Endometrial microvascular endothelial cells (primary cell): ENCODE data around the gene FEN1. TPM values are rescaled to one million over a fixed set of nuclear protein-coding genes. Genes with fewer than 3 reads are reported as not detected.

Experiments
- in situ Hi-C: cut with HindIII; loops from 2 replicates; pipeline ENCODE4 v1.10.0; 2017; ENCODE audit warnings: low sequenced_read_pairs, low pct_unique_long_range_greater_than_20kb; ENCODE audit errors: inconsistent ontology term
- total RNA-seq: library from RNA; depleted of rRNA; stranded (reverse); fragments of >200 nt; gene quantifications from one replicate; pipeline ENCODE4 v1.2.3, GENCODE V29; 2015; ENCODE audit errors: inconsistent ontology term

Gene FEN1
- total RNA-seq, 1 donor from 2014 or later: 69.3 TPM

DNA sequence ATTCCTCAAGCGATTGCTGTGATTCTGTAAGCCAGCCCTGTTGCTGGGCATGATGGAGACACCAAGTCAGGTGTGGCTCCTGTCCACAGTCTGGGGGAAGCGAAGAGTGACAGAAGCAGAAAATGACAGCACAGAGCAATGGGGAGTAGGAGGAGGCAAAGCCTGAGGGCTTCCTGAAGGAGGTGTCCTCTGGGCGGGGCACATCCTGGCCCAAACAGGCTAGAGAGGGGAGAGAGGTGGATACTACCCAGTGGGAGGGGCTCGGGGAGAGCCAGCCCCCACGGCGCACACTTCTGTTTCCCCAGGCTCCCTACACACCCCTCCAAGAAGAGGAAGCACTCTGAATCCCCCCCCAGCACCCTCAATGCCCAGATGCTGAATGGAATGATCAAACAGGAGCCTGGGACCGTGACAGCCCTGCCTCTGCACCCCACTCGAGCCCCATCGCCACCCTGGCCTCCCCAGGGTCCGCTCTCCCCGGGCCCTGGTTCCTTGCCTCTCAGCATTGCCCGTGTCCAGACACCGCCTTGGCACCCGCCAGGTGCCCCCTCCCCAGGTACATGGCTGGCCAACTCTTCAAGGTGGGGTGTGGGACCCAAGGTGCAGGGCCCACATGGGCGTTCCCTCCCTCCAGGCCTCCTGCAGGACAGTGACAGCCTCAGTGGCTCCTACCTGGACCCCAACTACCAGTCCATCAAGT, 21.4 kb upstream of the FEN1 start:
- in situ Hi-C loops: no loop called here

DNA sequence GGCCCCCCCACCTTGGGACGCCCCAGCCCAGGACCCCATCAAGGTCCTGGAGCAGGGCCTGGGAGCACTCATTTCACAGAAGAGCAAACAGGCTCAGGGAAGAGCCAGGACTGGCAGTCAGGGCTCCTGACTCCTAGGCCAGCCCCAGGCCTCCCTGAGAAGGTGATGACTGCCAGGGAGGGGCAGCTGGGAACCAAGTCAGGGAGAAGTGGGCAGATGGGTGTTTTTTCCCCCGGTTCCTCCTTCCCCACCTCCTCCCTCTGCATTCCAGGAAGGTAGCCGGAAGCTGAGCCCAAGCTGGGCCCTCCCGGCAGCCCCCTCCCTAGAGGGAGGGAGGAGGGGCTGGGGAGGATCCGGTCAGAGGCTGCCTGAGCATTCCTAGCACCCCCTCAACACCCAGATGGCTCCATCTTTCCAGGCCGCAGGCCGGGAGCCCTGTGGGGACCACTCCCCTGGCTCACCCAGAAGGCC, 20.7 kb upstream of the FEN1 start:
- in situ Hi-C loops: no loop called here

DNA sequence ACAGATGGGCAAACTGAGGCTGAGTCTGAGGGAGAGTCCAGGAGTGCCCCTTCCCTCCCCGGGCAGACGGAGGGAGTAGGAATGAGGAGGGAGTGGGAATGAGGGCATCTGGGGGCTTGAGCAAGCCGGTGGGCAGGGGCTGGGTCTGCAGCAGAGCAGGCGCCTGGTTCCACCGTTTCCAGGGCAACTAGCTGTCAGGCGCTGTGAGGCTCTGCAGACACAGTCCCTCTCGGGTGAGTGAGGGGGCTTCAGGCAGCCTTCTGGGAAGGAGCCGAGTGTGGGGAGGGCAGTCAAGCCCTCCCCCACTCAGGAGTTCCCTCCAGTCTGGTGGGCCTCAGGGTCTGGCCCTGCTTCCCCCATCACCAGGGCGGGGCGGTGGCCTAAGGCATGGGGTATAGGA, 19.4 kb upstream of the FEN1 start:
- in situ Hi-C loops: no loop called here

DNA sequence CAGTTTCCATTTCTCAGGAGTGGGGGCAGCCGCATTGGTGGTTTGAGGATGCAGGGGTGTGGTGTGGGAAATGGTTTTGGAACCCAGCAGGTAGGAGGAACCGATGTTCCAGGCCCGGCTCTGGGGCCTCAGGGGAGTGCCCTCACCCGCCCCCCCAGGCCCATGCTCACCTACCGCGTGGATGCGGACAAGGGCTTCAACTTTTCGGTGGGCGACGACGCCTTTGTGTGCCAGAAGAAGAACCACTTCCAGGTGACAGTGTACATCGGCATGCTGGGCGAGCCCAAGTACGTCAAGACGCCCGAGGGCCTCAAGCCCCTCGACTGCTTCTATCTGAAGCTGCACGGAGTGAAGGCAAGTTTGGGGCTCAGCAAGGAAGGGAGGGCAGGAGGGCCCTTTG, 18.9 kb upstream of the FEN1 start:
- in situ Hi-C loops: no loop called here

DNA sequence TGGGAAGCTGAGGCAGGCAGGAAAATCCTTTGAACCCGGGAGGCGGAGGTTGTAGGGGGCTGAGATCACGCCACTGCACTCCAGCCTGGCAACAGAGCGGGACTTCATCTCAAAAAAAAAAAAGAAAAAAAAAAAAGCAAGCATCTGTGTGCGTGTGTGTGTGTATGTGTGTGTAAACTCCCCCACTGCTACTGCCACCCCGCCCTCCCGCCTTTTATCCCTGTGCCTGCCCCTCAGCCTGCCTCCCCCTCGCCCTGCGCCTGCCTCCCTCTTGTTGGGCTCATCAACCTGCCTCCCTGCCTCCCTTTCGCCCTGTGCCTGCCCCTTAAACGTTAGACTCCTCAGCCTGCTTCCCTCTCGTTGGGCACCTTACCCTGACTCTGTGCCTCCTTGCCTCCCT, 18.3 kb upstream of the FEN1 start:
- in situ Hi-C loops: no loop called here

DNA sequence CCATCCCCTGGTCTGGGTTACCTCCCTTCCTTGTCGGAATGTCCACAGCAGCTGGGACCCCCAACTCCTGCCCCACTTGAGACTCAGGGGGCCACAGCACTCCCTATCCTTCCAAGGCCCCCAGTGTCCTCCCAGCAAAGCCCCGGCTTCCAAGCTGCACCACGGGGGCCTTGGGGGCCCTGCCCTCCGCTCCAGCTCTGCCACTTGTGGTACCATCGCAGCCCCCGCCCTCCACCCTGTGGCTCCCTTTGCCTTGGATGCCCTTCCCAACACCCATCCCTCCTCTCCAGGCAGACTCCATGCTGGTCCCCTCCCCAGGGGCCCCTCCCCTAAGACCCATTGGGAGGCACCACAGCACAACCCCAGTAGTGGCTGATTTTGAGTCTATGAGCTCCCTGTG, 17.6 kb upstream of the FEN1 start:
- in situ Hi-C loops: loop anchor here (25.0 kb wide), 1 partner anchor 312 kb away; no protein-coding TSS in a partner anchor

DNA sequence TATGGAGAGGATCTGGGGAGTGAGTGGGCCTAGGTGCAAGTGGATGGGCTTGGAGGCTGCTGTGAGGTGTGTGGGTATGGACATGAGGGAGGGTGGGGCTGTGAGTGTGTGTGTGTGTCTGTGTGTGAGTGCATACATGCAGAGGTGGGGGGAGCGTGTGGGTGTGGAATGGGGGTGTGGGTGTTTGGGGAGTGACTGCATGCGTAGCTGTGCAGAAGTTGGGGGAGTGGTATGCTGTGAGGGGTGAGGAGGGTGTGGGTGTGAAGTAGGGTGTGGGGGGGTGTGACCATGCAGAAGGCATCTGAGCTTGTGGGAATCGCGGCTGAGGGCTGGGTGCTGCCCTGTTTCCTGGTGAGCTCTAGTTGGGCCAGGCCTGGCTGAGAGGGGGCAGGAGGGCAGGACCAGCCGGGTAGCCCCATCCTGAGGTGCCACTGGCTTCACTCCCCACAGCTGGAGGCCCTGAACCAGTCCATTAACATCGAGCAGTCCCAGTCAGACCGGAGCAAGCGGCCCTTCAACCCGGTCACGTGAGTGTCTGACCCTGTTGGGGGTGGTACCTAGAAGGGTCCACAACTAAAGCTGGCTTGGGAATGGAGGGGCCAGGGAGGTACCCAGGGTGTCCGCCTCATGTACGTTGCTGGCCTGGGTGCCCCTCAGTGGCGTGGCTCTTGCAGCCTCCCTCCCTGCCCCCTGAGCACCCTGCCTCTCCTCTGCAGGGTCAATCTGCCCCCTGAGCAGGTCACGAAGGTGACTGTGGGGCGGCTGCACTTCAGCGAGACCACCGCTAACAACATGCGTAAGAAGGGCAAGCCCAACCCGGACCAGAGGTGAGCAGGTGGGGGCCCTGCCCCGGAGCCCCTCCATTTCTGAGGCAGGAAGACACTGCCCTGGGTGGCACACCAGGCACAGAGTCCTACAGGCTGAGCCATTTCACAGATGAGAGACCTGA, 16.8 kb upstream of the FEN1 start:
- in situ Hi-C loops: loop anchor here (25.0 kb wide), 1 partner anchor 311 kb away; no protein-coding TSS in a partner anchor

DNA sequence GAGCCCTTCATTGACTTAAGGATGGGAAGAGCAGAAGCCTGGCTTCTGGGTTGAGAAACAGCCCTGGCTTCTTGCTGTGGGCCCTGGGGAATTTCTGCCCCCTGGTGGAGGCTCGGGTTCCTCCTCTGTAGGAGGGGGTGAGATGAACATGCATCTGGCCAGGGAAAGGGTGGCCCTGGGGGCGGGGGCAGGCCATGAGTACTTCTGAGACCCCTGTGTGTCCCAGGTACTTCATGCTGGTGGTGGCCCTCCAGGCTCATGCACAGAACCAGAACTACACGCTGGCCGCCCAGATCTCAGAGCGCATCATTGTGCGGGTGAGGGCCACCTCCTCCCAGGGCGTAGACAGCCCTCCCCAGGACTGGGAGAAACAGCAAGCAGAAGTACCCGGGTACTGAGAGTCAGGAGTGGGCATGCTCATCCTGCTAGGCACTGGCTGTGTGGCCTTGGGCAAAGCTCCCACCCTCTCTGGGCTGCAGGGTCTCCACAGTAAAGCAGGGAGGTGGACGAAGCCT, 16.1 kb upstream of the FEN1 start:
- in situ Hi-C loops: loop anchor here (25.0 kb wide), 1 partner anchor 311 kb away; no protein-coding TSS in a partner anchor

DNA sequence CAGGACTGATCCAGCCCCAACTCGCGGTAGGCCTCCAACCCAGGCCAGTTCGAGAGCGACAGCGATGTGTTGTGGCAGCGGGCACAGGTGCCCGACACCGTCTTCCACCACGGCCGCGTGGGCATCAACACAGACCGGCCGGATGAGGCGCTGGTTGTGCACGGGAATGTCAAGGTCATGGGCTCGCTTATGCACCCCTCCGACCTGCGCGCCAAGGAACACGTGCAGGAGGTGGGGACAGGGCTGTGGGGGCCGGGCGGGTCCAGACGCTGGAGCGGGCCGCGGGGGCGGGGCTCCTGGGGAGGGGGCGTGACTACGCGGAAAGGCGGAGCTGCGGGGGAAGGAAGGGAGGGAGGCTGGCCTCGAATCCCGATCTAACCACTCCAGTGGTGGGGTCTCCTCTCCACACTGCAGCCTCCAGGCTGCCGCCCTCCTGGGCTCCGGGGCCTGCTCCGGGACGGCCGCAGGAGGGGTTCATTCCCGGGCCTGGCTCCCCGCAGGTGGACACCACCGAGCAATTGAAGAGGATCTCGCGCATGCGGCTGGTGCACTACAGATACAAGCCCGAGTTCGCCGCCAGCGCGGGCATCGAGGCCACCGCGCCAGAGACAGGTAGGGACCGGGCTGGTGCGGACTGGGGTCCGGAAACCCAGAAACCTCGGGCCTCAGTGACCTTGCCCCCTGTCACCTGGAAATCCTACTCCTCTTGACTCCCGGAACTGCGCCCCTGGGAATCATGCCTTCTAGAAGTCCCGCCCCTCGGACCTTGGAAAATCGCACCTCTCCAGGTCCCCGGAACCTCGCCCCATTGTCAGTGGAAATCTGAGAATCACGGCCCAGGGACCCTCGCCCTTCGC, 15.2 kb upstream of the FEN1 start:
- in situ Hi-C loops: loop anchor here (25.0 kb wide), 1 partner anchor 310 kb away; no protein-coding TSS in a partner anchor

DNA sequence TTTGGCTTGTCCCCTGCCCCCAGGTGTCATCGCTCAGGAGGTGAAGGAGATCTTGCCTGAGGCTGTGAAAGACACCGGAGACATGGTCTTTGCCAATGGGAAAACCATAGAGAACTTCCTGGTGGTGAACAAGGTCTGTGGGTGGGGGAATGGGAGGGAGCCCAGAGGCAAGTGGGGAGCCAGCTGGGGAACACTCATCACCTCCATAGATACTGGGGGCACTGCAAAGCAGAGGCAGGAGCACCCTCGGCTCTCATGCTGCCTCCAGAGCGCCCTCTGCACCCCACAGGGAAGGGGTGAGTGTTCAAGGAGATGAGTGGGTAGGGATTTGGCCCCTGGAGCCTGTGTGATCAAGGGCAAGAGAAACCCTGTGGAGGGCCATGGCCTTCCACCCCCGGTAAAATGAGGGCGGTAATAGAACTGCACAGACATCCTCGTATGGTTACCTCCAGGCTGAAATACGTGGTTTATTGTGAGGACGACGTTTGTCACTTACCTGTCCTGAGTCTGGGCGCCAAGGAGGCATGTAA, 14.3 kb upstream of the FEN1 start:
- in situ Hi-C loops: loop anchor here (25.0 kb wide), 1 partner anchor 309 kb away; no protein-coding TSS in a partner anchor

DNA sequence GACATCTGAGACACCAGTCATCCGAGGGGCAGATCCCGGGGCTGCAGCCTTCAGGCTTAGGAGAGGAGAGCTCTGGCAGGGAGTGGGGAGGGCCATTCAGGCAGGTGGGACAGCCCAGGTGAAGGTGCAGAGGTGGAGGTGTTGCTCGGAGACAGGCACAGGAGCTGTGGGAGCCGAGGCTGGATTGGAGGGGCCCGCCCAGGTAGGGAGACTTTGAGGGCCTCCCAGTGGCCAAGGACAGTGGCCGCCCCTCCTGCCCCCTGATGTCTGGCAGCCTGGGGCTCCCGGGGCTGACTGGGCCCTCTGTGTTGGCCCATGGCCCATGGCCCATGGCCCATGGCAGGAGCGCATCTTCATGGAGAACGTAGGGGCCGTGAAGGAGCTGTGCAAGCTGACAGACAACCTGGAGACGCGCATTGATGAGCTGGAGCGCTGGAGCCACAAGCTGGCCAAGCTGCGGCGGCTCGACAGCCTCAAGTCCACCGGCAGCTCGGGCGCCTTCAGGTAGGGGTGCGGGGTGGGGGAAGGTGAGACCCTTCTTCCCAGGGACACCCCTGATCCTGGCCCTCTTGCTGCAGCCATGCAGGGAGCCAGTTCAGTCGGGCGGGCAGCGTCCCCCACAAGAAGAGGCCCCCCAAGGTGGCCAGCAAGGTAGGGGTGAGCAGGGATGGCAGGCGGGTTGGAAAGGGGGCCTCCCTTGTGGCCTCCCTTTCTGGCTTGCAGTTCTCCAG, 13.6 kb upstream of the FEN1 start:
- in situ Hi-C loops: loop anchor here (25.0 kb wide), 1 partner anchor 308 kb away; no protein-coding TSS in a partner anchor

DNA sequence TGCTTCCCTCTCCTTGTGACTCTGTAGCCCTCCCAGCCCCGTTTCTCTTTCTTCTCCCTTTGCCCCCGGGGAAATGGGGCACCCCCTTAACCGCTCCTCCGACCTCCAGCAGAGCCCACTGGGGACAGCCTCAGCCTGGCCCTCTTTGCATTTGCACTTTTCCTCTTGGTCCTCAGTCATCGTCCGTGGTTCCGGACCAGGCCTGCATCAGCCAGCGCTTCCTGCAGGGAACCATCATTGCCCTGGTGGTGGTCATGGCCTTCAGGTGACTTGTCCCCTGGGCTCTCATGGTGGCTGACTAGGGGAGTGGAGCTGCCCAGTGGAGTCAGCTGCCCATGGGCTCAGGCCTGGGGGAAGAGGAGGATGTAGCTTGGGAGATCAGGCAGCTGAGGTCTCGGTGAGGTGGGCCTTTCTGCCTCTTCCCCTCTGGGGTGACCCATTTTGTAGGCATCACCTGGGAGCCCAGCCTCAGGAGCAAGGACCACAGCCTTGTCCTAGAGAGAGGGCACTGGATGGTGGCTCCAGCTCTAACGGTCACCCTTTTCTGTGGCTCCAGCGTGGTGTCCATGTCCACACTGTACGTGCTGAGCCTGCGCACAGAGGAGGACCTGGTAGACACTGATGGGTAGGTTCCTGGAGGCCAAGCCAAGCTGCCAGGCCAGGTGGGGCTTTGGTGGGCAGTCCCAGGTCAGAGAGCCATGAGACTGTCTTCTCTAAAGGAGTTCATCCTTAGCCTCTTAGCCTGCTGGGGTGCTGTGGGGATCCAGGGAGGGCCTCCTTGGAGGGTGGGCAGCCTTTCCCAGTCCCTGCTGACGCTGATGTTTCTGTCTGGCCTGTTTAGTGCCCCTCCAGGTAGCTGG, 12.8 kb upstream of the FEN1 start:
- in situ Hi-C loops: loop anchor here (25.0 kb wide), 1 partner anchor 307 kb away; no protein-coding TSS in a partner anchor

DNA sequence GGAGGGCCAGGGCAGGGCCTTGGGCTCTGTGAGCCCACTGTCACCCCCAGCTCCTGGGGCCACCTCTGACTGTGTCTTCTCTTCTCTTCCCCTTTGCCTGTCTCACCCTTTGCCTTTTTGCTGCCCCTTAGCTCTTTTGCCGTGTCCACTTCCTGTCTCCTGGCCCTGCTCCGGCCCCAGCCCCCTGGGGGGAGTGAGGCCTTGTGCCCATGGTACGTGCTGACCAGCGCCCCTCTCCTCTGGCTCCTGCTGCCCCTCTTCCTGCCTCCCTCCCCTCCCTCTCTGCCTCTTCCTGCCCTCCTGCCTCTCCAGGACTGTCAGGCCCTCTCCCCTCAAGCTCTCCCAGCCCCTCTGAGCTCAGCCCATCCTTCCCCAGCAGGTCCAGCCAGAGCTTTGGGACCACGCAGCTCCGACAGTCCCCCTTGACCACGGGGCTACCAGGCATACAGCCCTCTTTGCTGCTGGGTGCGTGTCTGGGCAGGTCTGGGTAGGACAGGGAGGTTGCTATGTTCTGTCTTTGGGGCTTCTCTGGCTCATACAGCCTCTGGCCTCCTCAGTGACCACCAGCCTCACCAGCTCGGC, 12.0 kb upstream of the FEN1 start:
- in situ Hi-C loops: loop anchor here (25.0 kb wide), 1 partner anchor 307 kb away; no protein-coding TSS in a partner anchor

DNA sequence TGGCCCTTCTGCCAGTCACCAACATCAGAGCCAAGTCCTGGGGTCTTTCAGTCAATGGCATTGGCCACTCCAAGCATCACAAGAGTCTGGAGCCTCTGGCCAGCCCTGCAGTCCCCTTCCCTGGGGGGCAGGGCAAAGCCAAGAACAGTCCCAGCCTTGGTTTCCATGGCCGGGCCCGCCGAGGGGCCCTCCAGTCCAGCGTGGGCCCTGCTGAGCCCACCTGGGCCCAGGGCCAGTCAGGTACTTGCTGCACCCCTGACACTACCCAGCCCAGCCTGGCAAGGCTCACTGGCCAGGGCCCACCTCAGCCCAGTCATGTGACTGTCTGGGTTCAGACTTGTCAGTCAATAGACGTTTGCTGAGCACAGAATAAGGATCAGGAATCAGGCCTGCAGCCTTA, 11.1 kb upstream of the FEN1 start:
- in situ Hi-C loops: loop anchor here (25.0 kb wide), 1 partner anchor 306 kb away; no protein-coding TSS in a partner anchor

DNA sequence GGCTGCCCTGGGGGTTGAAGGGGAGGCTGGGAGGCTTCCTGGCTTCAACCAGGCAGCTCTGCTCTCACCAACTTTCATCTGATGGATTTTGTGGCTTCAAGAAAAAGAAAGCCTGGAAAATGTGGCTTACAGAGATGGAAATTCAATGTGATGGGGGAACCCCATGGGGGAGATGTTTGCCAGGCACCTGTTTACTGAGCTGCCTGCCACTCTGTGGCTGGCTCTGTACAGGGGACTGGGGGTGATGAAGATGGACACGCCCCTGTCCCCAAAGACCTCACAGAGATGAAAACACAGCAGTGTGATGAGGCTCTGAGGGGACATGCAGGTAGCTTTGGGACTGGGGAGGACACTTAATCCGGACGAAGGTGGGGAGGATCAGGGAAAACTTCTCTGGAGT, 10.4 kb upstream of the FEN1 start:
- in situ Hi-C loops: loop anchor here (25.0 kb wide), 1 partner anchor 305 kb away; no protein-coding TSS in a partner anchor

DNA sequence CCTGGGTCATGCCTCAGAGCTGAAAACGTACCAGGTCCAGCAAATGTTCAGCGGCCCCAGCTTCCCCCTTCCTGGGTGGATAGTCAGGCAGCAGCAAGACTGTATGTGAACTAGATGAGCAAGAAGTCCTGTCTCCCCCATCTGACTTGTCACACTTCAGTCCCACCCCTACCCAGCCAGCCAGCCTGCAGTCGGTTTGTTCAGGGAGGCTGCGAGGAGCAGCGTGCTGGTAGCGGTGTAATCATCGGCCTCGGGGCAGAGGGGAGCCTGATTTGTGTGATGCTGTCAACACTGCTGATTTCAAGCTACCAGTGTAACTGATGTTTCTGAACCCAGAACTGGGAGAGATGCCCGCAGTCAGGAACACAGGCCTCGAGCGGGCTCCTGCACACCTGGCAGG, 9.9 kb upstream of the FEN1 start:
- in situ Hi-C loops: loop anchor here (25.0 kb wide), 1 partner anchor 304 kb away; no protein-coding TSS in a partner anchor
